Small intestine (tissue), 7 donors: ENCODE measurements around the gene SEZ6L. TPM values are rescaled to one million over a fixed set of nuclear protein-coding genes. Genes with fewer than 3 reads are reported as not detected.

Experiments
- DNase-seq, 2 donors: peaks; one replicate each; pipeline versions ENCODE4 v3.0.0 to v3.0.0-alpha.2; 2013
- FAIRE-seq: peaks from 2 replicates; lab custom pipeline; 2012; peaks lifted over from hg19 to GRCh38; lab: Jason Lieb, UNC
- H3K27ac ChIP-seq, 3 donors: one replicate each; pipeline ENCODE4 v1.5.1; 2013; ENCODE audit warnings: low read length in 2 of 3, mild to moderate bottlenecking in 2 of 3, control low read depth in 1 of 3, inconsistent platforms in 1 of 3, low read depth in 1 of 3, moderate library complexity in 1 of 3
- H3K27me3 ChIP-seq, 3 donors: one replicate each; pipeline ENCODE4 v1.6.1; 2013; ENCODE audit warnings: low read length in 3 of 3, inconsistent platforms in 1 of 3; ENCODE audit not compliant: control insufficient read depth in 3 of 3, insufficient read depth in 3 of 3
- H3K36me3 ChIP-seq, 3 donors: one replicate each; pipeline ENCODE4 v1.6.1; 2013; ENCODE audit warnings: low read length in 3 of 3, inconsistent platforms in 1 of 3, low read depth in 1 of 3, mild to moderate bottlenecking in 1 of 3, moderate library complexity in 1 of 3; ENCODE audit not compliant: control insufficient read depth in 3 of 3, insufficient read depth in 2 of 3
- H3K4me1 ChIP-seq, 3 donors: one replicate each; pipeline ENCODE4 v1.6.1; 2013; ENCODE audit warnings: low read length in 2 of 3, inconsistent platforms in 1 of 3, low read depth in 1 of 3, mild to moderate bottlenecking in 1 of 3, moderate library complexity in 1 of 3; ENCODE audit not compliant: control insufficient read depth in 3 of 3, insufficient read depth in 2 of 3
- H3K4me3 ChIP-seq, 3 donors: one replicate each; pipeline ENCODE4 v1.5.1; 2013; ENCODE audit warnings: low read length in 3 of 3, control low read depth in 1 of 3, inconsistent platforms in 1 of 3, low read depth in 1 of 3, mild to moderate bottlenecking in 1 of 3, moderate library complexity in 1 of 3
- H3K9me3 ChIP-seq, 2 donors: one replicate each; pipeline ENCODE4 v1.6.1; 2013; ENCODE audit warnings: low read depth in 1 of 2, low read length in 1 of 2; ENCODE audit not compliant: control insufficient read depth in 2 of 2, insufficient read depth in 1 of 2
- WGBS, 3 donors: extraction: QIAGEN DNeasy Blood & Tissue Kit; methylation state at CpG; one replicate each; pipeline ENCODE4 v1.1.7; 2013; 5-methylcytosine and 5-hydroxymethylcytosine counted together
- polyA plus RNA-seq, 4 donors: library from polyadenylated mRNA; stranded (reverse) in 3 of 4; unstranded in 1 of 4; fragments of 200-250 nt in 3 of 4; fragments of 120-200 nt in 1 of 4; gene quantifications; one replicate each; pipeline versions ENCODE4 v1.2.1 to v1.2.3, GENCODE V29; 2013
- donor health status: healthy with polysubstance abuse.
- donor health status: control.
- donor health status: control.
- donor health status: Bipolar disorder and iron deficiency.
- donor health status: healthy.

Gene SEZ6L
- polyA plus RNA-seq, 4 donors, result 0.25 to 0.91 TPM; not detected in 2

- WGBS, 3 donors, result 62 to 70% (median 65%) methylated on average over 3 of the region's 3 CpGs
- Histone ChIP-seq H3K4me1 (no peaks in the 10 kb centered on the region), H3K27ac (no peak overlapping the region), H3K36me3 (no peaks in the 10 kb centered on the region), H3K4me3 (no peak overlapping the region), H3K9me3 (no peaks in the 10 kb centered on the region), H3K27me3 (no peaks in the 10 kb centered on the region)
- DNase-seq, result no peak
- FAIRE-seq, result no peak
Measured at GRCh38 chr22:26194313-26194712, 25.1 kb downstream of the SEZ6L start.

GRCh38 chr22:26194877-26195276 is 25.6 kb downstream of the SEZ6L start:
- H3K4me3 ChIP-seq, result no peak overlapping the region
- H3K27ac ChIP-seq, result no peak overlapping the region
- H3K27me3 ChIP-seq, result no peaks in the 10 kb centered on the region
- FAIRE-seq, result no peak
- H3K9me3 ChIP-seq, result no peaks in the 10 kb centered on the region
- no peak for DNase-seq
- no peaks in the 10 kb centered on the region for H3K36me3 ChIP-seq
- 41 to 57% (median 54%) methylated on average over 2 of the region's 2 CpGs for WGBS, 3 donors
- H3K4me1 ChIP-seq, result no peaks in the 10 kb centered on the region

- Histone ChIP-seq H3K4me1 (no peaks in the 10 kb centered on the region), H3K36me3 (no peaks in the 10 kb centered on the region), H3K27me3 (peaks cover 0 to 3% (median 0%) of the 10 kb centered on the region in 3 donors), H3K9me3 (no peaks in the 10 kb centered on the region), H3K4me3 (no peak overlapping the region), H3K27ac (no peak overlapping the region)
- no peak for FAIRE-seq
- WGBS, 3 donors, result 24 to 52% (median 34%) methylated on average over 3 of the region's 3 CpGs
- no peak for DNase-seq
Measured at GRCh38 chr22:26196657-26197056, 27.4 kb downstream of the SEZ6L start.

- no peak for FAIRE-seq
Measured at GRCh38 chr22:26197425-26197824, 28.2 kb downstream of the SEZ6L start.

GRCh38 chr22:26199665-26200064 is 30.4 kb downstream of the SEZ6L start:
- Histone ChIP-seq H3K4me1 (no peaks in the 10 kb centered on the region), H3K9me3 (no peaks in the 10 kb centered on the region), H3K27me3 (peaks cover 0 to 3% (median 0%) of the 10 kb centered on the region in 3 donors), H3K27ac (no peak overlapping the region), H3K4me3 (no peak overlapping the region), H3K36me3 (no peaks in the 10 kb centered on the region)
- FAIRE-seq, result no peak
- WGBS, 3 donors, result 46 to 65% (median 50%) methylated on average over 3 of the region's 3 CpGs
- no peak for DNase-seq

More at GRCh38 chr22:26197425-26197824, 28.2 kb downstream of the SEZ6L start:
- WGBS, 3 donors, result 65 to 88% (median 83%) methylated on average over 1 of the region's 1 CpG
- no peaks in the 10 kb centered on the region for H3K9me3 ChIP-seq
- H3K27ac ChIP-seq, result no peak overlapping the region
- no peaks in the 10 kb centered on the region for H3K36me3 ChIP-seq
- peaks cover 0 to 3% (median 0%) of the 10 kb centered on the region in 3 donors for H3K27me3 ChIP-seq
- no peak overlapping the region for H3K4me3 ChIP-seq
- H3K4me1 ChIP-seq, result no peaks in the 10 kb centered on the region
- no peak for DNase-seq

GRCh38 chr22:26202280-26202924 is 33.1 kb downstream of the SEZ6L start:
- Histone ChIP-seq H3K27me3 (peaks cover 0 to 3% (median 0%) of the 10 kb centered on the region in 3 donors), H3K36me3 (no peaks in the 10 kb centered on the region), H3K27ac (no peak overlapping the region), H3K4me3 (no peak overlapping the region), H3K9me3 (no peaks in the 10 kb centered on the region), H3K4me1 (no peaks in the 10 kb centered on the region)
- 58 to 63% (median 58%) methylated on average over 5 of the region's 5 CpGs for WGBS, 3 donors
- DNase-seq, result no peak
- no peak for FAIRE-seq

- Histone ChIP-seq H3K36me3 (no peaks in the 10 kb centered on the region), H3K4me3 (no peak overlapping the region), H3K9me3 (no peaks in the 10 kb centered on the region), H3K4me1 (no peaks in the 10 kb centered on the region), H3K27ac (no peak overlapping the region), H3K27me3 (peaks cover 0 to 3% (median 0%) of the 10 kb centered on the region in 3 donors)
- FAIRE-seq, result no peak
- DNase-seq, result no peak
- WGBS, 3 donors, result 78 to 82% (median 81%) methylated on average over 4 of the region's 4 CpGs
Measured at GRCh38 chr22:26205494-26205893, 36.2 kb downstream of the SEZ6L start.

GRCh38 chr22:26210334-26210733 is 41.1 kb downstream of the SEZ6L start:
- H3K36me3 ChIP-seq, result no peaks in the 10 kb centered on the region
- H3K27me3 ChIP-seq, result no peaks in the 10 kb centered on the region
- 76 to 80% (median 77%) methylated on average over 8 of the region's 8 CpGs for WGBS, 3 donors

GRCh38 chr22:26213826-26214225 is 44.6 kb downstream of the SEZ6L start:
- 28 to 63% (median 33%) methylated on average over 1 of the region's 1 CpG for WGBS, 3 donors
- no peak for DNase-seq
- H3K4me3 ChIP-seq, result no peak overlapping the region
- H3K9me3 ChIP-seq, result no peaks in the 10 kb centered on the region
- no peaks in the 10 kb centered on the region for H3K4me1 ChIP-seq
- H3K36me3 ChIP-seq, result no peaks in the 10 kb centered on the region
- FAIRE-seq, result no peak
- H3K27me3 ChIP-seq, result no peaks in the 10 kb centered on the region
- H3K27ac ChIP-seq, result no peak overlapping the region

More at GRCh38 chr22:26210334-26210733, 41.1 kb downstream of the SEZ6L start:
- Histone ChIP-seq H3K9me3 (no peaks in the 10 kb centered on the region), H3K27ac (no peak overlapping the region), H3K4me1 (no peaks in the 10 kb centered on the region), H3K4me3 (no peak overlapping the region)
- FAIRE-seq (no peak), DNase-seq (no peak)
